T-helper 1 cell treated with Interleukin-12 subunit alpha and Interleukin-12 subunit beta and Interleukin-4 antibody, amounts not matched to agents 30 ng/mL and 1 ng/mL, for 36 hours (primary cell): ENCODE results near the gene VAV2. TPM values are rescaled to one million over a fixed set of nuclear protein-coding genes. Genes with fewer than 3 reads are reported as not detected.

Source experiments
- intact Hi-C: fragments of 100-400 bp; cut with micrococcal nuclease; formaldehyde crosslinking; loops from one replicate; pipeline ENCODE4 v1.15.1; 2024
- total RNA-seq: library from RNA; stranded (reverse); gene quantifications from 2 replicates; pipeline ENCODE4 v1.2.3, GENCODE V29; 2022

VAV2 gene
- total RNA-seq, 1 donor from 2014 or later: 3.1 TPM

DNA sequence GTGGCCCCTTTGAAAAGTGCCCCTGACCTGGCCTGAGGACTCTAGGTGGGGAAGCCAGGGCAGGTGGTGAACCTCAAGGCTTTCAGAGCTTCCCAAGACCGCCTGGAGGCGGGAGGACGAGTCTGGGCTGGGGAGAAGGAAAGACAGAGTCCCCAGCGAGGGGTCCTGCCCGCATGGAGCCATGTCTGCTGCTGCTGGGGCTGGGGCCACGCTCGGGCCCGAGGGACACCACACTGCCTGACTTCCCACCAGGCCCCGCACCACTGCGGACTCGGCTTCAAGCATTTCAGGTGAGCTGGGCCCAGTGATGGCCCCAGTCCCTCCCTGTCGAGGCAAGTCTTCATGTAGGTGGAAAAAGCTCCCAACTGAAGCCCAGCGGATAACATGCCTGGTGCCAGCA is 191.9 kb downstream of the VAV2 start:
- intact Hi-C loops: no loop called here

GRCh38 chr9:133799716-133800115 is 192.4 kb downstream of the VAV2 start:
- intact Hi-C loops: no loop called here

DNA sequence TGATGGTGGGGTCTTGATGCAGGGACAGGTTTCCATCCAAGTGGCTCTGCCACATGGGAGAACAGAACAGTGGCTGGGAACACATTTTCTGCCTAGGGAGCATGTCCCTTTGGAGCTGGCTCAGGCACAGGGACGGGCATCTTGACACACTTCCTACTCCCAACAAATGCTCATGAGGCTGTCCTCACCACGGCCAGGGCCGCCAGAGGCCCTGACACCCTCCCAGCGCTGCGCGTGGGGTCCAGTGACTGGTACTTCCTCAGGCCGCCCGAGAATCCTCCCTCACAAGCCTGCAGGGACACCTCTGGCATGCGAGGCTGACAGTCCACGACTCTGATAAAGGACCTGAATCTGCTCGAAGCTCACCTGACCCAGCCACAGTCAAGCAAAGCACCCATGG is 193.0 kb downstream of the VAV2 start:
- intact Hi-C loops: no loop called here

DNA sequence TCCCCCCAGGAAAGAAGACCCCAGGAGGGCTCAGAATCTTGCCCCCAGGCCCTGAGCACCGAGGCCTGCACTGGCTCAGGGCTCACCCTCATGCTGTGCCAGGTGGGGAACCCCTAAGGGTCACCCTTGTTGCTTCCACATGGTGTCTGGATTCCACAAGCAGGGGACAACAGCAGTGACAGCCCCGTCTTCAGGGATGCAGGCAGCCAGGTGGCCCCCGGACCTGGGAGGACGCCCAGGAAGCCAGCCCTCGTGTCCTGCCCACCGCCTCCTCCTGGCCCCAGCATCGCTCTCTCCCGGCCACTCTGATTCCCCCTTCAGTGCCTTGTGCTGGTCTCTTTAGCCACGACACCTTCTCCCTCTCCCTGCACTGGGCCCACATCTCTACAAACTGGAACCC is 194.0 kb downstream of the VAV2 start:
- intact Hi-C loops: no loop called here

GRCh38 chr9:133797406-133798105 is 194.6 kb downstream of the VAV2 start:
- intact Hi-C loops: no loop called here

- intact Hi-C loops: no loop called here
Observed at GRCh38 chr9:133796562-133796961, 195.6 kb downstream of the VAV2 start.

DNA sequence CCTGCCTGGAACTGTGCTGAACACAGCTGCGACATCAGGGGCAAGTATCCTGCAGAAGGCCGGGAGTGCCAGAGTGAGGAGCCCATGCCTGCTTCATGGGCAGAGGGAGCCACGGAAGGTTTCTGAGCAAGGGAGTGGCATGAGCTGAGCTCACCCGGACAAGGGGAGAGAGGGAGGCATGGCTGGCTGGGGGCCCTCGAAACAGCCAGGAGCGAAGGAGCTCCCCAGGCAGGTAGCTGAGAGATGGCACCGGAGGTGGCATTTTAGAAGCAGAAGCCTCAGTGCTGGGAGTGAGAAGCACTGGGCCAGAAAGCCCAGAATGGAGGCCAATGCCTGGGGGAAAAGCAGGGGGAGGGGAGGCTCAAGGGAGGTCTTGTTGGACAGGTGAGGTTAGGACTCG is 197.1 kb downstream of the VAV2 start:
- intact Hi-C loops: no loop called here

- intact Hi-C loops: no loop called here
Observed at GRCh38 chr9:133794016-133794760, 197.9 kb downstream of the VAV2 start.

GRCh38 chr9:133793471-133793870 is 198.7 kb downstream of the VAV2 start:
- intact Hi-C loops: loop anchor here (1.0 kb wide), 2 partner anchors 201 to 306 kb away; no protein-coding TSS in a partner anchor

- intact Hi-C loops: loop anchor here (1.0 kb wide), 2 partner anchors 201 to 306 kb away; no protein-coding TSS in a partner anchor
Observed at GRCh38 chr9:133792721-133793470, 199.2 kb downstream of the VAV2 start.

DNA sequence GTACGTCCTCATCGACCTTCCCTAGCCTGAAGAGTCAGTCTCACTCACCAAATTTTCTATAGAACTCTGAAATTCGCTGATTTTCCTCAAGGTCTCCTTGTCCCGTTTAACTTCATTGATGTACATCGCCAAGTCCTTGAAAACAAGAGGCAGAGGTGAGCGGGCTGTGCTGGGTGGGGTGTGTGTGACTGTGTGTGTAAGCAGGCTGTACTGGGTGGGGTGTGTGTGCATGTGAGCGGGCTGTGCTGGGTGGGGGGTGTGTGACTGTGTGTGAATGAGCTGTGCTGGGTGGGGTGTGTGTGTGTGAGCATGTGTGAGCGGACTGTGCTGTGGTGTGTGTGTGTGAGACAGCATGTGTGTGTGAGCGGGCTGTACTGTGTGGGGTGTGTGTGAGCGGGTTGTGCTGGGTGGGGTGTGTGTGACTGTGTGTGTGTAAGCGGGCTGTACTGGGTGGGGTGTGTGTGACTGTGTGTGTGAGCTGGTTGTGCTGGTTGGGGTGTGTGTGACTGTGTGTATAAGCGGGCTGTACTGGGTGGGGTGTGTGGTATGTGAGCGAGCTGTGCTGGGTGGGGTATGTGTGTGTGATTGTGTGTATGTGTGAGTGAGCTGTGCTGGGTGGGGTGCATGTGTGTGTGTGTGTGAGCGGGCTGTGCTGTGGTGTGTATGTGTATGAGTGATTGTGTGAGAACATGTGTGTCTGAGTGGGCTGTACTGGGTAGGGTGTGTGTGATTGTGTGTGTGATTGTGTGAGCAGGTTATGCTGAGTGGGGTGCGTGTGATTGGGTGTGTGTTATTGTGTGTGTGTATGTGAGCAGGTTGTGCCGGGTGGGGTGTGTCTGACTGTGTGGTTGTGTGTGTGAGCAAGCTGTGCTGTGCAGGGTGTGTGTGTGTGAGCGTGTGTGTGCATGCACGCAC is 200.1 kb downstream of the VAV2 start:
- intact Hi-C loops: no loop called here

GRCh38 chr9:133791069-133791468 is 201.1 kb downstream of the VAV2 start:
- intact Hi-C loops: no loop called here

- intact Hi-C loops: no loop called here
Observed at GRCh38 chr9:133789778-133790177, 202.3 kb downstream of the VAV2 start.

DNA sequence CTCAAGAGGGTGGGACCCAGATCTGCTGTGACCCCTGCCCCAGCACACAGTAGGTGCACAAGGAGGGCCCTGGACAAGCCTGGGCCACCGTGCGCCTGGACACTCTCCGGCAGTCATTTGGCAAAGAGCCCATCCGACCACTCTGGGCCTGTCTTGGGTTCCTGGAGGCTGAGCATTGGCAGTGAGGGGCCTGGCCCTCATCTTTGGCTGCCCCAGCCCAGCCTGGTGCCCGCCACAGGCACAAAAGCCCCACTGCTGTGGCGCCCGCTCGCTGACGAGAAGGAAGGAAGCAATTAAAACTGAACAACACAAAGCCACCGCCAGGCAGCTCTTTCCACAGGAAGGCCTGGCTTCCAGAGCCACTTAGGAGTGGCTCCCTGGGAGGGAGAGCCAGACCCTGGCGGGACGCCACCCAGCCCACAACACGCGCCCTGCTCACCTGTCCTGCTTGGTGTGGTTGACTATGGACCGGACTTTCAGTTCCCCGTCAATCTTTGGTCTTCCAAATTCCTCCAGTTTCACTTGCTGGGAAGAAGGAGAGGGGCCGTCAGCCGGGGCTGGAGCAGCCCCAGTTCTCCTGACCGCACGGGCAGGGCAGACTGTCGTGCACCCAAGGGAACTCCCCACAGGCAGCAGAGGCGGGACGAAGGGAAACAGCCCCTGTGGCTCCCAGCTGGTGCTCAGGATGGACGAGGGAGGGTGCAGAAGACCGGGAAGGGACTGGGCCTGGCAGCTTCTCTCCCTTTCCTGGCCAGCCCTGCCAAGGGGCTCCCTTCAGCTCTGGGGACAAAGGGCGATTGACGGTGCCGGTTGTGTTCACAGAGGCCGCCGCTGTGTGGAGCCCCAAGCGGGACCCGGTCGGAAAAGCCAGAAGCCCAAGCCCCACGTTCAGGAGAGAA is 203.1 kb downstream of the VAV2 start:
- intact Hi-C loops: no loop called here

- intact Hi-C loops: no loop called here
Observed at GRCh38 chr9:133788045-133788818, 203.9 kb downstream of the VAV2 start.

DNA sequence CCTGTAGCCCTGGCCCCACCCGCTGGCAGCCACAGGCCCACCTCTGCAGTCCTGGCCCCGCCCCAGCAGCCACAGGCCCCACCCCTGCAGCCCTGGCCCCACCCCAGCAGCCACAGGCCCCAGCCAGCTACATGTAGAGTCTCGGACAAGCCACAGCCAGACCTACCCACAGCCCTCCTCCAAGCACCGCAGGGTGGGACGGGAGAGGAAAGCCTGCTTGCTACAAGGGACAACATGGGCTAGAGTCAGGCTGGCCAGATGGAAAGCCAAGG is 204.4 kb downstream of the VAV2 start:
- intact Hi-C loops: no loop called here

DNA sequence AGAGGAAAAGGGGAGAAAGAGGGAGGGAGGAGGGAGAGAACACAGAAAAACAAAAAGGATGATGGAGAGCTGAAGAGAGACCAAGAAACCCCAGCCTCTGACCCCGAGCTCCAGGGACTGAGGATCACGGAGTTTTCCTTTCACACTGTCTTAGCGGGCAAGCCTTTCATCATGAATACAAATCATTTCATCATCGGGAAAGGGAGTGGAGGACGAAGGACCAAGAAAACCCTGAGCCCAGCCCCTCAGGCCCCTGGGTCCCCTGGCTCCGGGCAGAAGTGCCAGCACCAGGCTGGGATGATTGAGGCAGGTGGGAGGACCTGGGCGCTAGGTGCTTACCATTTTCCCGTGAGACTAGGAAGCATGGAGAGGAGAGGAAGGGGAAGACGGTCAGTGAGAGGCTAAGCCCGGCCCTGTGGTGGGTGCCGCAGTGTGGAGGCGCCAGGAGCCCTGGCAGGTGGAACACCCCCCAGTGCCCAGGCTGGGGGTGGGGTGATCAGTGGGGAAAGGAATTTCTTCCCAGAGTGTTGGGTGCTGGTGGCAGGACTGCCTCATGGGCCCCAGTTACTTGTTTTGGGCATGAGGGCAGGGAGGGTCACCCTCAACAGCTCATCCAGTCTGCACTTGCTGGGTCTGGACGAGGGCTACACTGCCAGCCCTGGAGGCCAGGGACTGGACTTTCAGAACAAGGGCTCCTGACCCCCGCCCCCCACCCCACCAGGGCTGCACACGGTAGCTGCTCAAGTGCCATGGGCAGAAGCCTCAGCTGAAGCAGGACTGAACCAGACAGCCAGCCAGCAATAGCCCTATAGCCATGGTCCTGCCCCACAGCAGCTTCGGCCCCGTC is 205.0 kb downstream of the VAV2 start:
- intact Hi-C loops: no loop called here

DNA sequence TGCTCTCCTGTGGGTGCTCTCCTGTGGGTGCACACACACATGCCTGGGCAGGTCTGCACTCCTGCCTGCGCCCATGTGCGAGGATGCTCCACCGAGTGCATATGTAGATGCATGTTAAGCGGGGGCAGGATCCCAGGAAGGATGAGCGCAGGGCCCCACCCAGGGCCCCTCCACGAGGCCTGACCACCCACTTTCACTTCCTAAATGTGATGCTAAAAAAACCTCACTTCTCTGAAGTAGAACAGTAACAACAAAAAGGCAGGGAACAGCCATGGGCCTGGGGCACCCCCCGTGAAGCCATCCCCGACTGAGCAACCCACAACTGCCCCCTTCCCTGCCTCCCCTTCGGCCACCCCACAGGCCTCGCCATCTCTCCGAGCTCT is 205.8 kb downstream of the VAV2 start:
- intact Hi-C loops: no loop called here
